Endothelial cell of umbilical vein (primary cell): ENCODE data around the gene HSDL2. TPM values are rescaled to one million over a fixed set of nuclear protein-coding genes. Genes with fewer than 3 reads are reported as not detected.

Experiments
- BruUV-seq: library from RNA; stranded (reverse); fragments of 400-500 nt; replicated peaks from 2 replicates; lab custom pipeline; 2021; lab: Mats Ljungman, UMichigan
- CTCF ChIA-PET: fragments of 300-600, 350-600 bp; sonication (Branson Sonifier 250); formaldehyde crosslinking; loops from one replicate; lab custom pipeline; 2021; ENCODE audit warnings: antibody characterized with exemption, inconsistent platforms; lab: Charles Lee
- POLR2A ChIA-PET: fragments of 300-600, 350-600 bp; sonication (Branson Sonifier 250); formaldehyde crosslinking; loops from one replicate; lab custom pipeline; 2021; ENCODE audit warnings: antibody characterized with exemption, inconsistent platforms; lab: Charles Lee
- DNase-seq: peaks from one replicate; pipeline ENCODE4 v3.0.0-alpha.2; 2011; ENCODE audit warnings: low read depth, low spot score
- FAIRE-seq: peaks from 2 replicates; lab custom pipeline; 2011; peaks lifted over from hg19 to GRCh38; lab: Jason Lieb, UNC
- H2AFZ ChIP-seq: 2 replicates; pipeline ENCODE4 v1.6.0; 2012; ENCODE audit warnings: low read depth, low read length, control low read depth, inconsistent platforms
- H3K27ac ChIP-seq: 2 replicates; pipeline ENCODE4 v1.5.1; 2011; ENCODE audit warnings: low read depth, mild to moderate bottlenecking, control low read depth, low read length, moderate library complexity; ENCODE audit not compliant: insufficient read depth
- H3K27me3 ChIP-seq, 2 experiments: 2 replicates each; pipeline versions ENCODE4 v1.6.0 to v1.6.1; 2011; ENCODE audit warnings: low read length in 2 of 2, mixed read lengths in 1 of 2; ENCODE audit not compliant: control insufficient read depth in 2 of 2, insufficient read depth in 2 of 2
- H3K36me3 ChIP-seq, 2 experiments: 2 replicates in 1 of 2; 3 replicates in 1 of 2; pipeline ENCODE4 v1.5.1; 2011; ENCODE audit warnings: low read length in 2 of 2, mild to moderate bottlenecking in 1 of 2, moderate library complexity in 1 of 2; ENCODE audit not compliant: control insufficient read depth in 2 of 2, insufficient read depth in 2 of 2; ENCODE audit errors: extremely low read depth in 1 of 2
- H3K4me1 ChIP-seq: 3 replicates; pipeline ENCODE4 v1.5.1; 2011; ENCODE audit warnings: mild to moderate bottlenecking, low read length; ENCODE audit not compliant: control insufficient read depth, insufficient read depth; ENCODE audit errors: extremely low read depth
- H3K4me2 ChIP-seq: 2 replicates; pipeline ENCODE4 v1.6.1; 2011; ENCODE audit warnings: low read length, control low read depth, mixed read lengths; ENCODE audit not compliant: insufficient read depth
- H3K4me3 ChIP-seq, 3 experiments: fragments of 200-600 bp in 1 of 3; sonication (generic), shearing (Covaris generic) in 1 of 3; replicated peaks in 1 of 3; 2 replicates each; pipeline ENCODE4 v1.5.1; 2011 to 2016; ENCODE audit warnings: control low read depth in 3 of 3, low read length in 3 of 3, mild to moderate bottlenecking in 2 of 3, inconsistent platforms in 1 of 3, low read depth in 1 of 3, moderate library complexity in 1 of 3; ENCODE audit not compliant: insufficient read depth in 1 of 3
- H3K79me2 ChIP-seq: 2 replicates; pipeline ENCODE4 v1.6.0; 2012; ENCODE audit warnings: low read length, inconsistent platforms; ENCODE audit not compliant: control insufficient read depth, insufficient read depth
- H3K9ac ChIP-seq: replicated peaks from 2 replicates; pipeline ENCODE3; 2011; ENCODE audit warnings: low read length, control low read depth; ENCODE audit not compliant: insufficient read depth; ENCODE audit errors: extremely low read depth
- H3K9me1 ChIP-seq: replicated peaks from 3 replicates; pipeline ENCODE4 v1.6.0; 2011; ENCODE audit warnings: mild to moderate bottlenecking, low read length; ENCODE audit not compliant: control insufficient read depth, insufficient read depth; ENCODE audit errors: extremely low read depth
- H3K9me3 ChIP-seq: replicated peaks from 2 replicates; pipeline ENCODE4 v1.5.1; 2012; ENCODE audit warnings: low read length, inconsistent platforms; ENCODE audit not compliant: control insufficient read depth, insufficient read depth
- H4K20me1 ChIP-seq: replicated peaks from 2 replicates; pipeline ENCODE3; 2011; ENCODE audit warnings: mild to moderate bottlenecking, low read length; ENCODE audit not compliant: control insufficient read depth, insufficient read depth; ENCODE audit errors: extremely low read depth
- EZH2 ChIP-seq: IDR thresholded peaks from 2 replicates; pipeline ENCODE4 v1.6.1; 2012; ENCODE audit warnings: borderline replicate concordance, low read depth, mild to moderate bottlenecking, moderate library complexity, low read length, inconsistent platforms; ENCODE audit not compliant: severe bottlenecking
- FOS ChIP-seq: IDR thresholded peaks from 2 replicates; pipeline ENCODE4 v1.6.1; 2011; ENCODE audit warnings: mild to moderate bottlenecking, low read length, moderate library complexity, borderline replicate concordance; ENCODE audit not compliant: insufficient read depth
- GATA2 ChIP-seq: IDR thresholded peaks from 2 replicates; pipeline ENCODE4 v1.7.0; 2011; ENCODE audit warnings: low read depth, mild to moderate bottlenecking, moderate library complexity, mixed read lengths, low read length; ENCODE audit not compliant: insufficient read length, insufficient read depth
- JUN ChIP-seq: IDR thresholded peaks from 2 replicates; pipeline ENCODE4 v1.6.1; 2011; ENCODE audit warnings: borderline replicate concordance, low read depth; ENCODE audit not compliant: insufficient read length, insufficient read depth
- MYC ChIP-seq: IDR thresholded peaks from one replicate; pipeline ENCODE4 v1.6.1; 2011; ENCODE audit warnings: mild to moderate bottlenecking, low read depth, low read length
- POLR2A ChIP-seq: IDR thresholded peaks from 2 replicates; pipeline ENCODE4 v1.6.1; 2012; ENCODE audit warnings: low read depth, mild to moderate bottlenecking, control low read depth, low read length
- POLR2AphosphoS5 ChIP-seq: IDR thresholded peaks from 2 replicates; pipeline ENCODE4 v1.6.1; 2012; ENCODE audit warnings: low read depth, mild to moderate bottlenecking, control low read depth, low read length, moderate library complexity; ENCODE audit not compliant: insufficient read depth
- dilution Hi-C: fragments of 300-500 bp; cut with MboI; formaldehyde crosslinking; loops from one replicate; pipeline ENCODE4 v1.15.0; 2019; ENCODE audit warnings: low sequenced_read_pairs; ENCODE audit not compliant: extremely low pct_ligation_motif_present
- intact Hi-C: fragments of 100-400 bp; cut with micrococcal nuclease; formaldehyde crosslinking; loops from one replicate; pipeline ENCODE4 v1.10.0; 2022
- polyA plus RNA-seq, 4 experiments: library from polyadenylated mRNA; depleted of rRNA in 3 of 4; stranded (reverse) in 3 of 4; unstranded in 1 of 4; fragments of >200 nt; gene quantifications; 2 replicates each; pipeline versions ENCODE4 v1.2.1 to v1.2.3, GENCODE V29; 2011 to 2012; ENCODE audit warnings: missing spikeins in 1 of 4
- total RNA-seq: library from RNA; stranded (reverse); gene quantifications from 2 replicates; pipeline ENCODE4 v1.2.3, GENCODE V29; 2021
- TF ChIP-seq, protein P1 (sequence below), 2 donors: IDR thresholded peaks; 1 replicate in 1 of 2; 2 replicates in 1 of 2; pipeline ENCODE4 v1.5.1; 2011; ENCODE audit warnings: low read length in 2 of 2, mild to moderate bottlenecking in 2 of 2, moderate library complexity in 2 of 2, control low read depth in 1 of 2, inconsistent platforms in 1 of 2, low read depth in 1 of 2; ENCODE audit not compliant: insufficient read depth in 1 of 2; ENCODE audit errors: extremely low read depth in 1 of 2
- TF ChIP-seq, protein P2 (sequence below): IDR thresholded peaks from 2 replicates; pipeline ENCODE4 v1.6.1; 2011; ENCODE audit not compliant: insufficient read depth, insufficient read length

HSDL2 gene
- total and polyA plus RNA-seq, 2 donors (not counting 3 experiments of a cell fraction or from before 2014, with no cell fraction given), result 5.6 to 22.1 TPM

DNA sequence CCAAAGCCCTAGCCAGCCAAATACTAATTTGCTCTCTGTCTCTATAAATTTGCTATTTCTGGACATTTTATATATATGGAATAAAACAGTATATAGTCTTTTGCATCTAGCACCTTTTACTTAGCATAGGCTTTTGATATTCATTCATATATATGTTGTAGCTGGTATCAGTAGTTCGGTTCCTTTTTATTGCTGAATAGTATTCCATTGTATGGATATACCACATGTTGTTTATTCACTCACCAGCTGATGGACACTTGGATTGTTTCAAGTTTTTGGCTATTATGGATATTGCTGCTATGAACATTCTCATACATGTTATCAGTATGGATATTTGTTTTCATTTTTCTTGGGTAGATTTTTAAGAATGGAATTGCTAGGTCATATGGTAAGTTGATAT is 82.9 kb downstream of the HSDL2 start:
- Histone ChIP-seq H3K79me2 (no peaks in the 10 kb centered on the region), H3K27me3 (no peaks in the 10 kb centered on the region), H3K27ac (no peak overlapping the region), H3K36me3 (peaks cover 0 to 3% of the 10 kb centered on the region in 2 experiments), H3K9me3 (no peaks in the 10 kb centered on the region), H3K4me1 (no peaks in the 10 kb centered on the region), H3K4me2 (no peak overlapping the region), H3K4me3 (no peak overlapping the region), H2AFZ (no peak overlapping the region), H3K9ac (no peak overlapping the region), H4K20me1 (no peaks in the 10 kb centered on the region), H3K9me1 (no peaks in the 10 kb centered on the region)
- no TSS peak for BruUV-seq
- intact Hi-C loops (no loop called here), dilution Hi-C loops (no loop called here)
- TF ChIP-seq JUN, result no peak
- no peak for DNase-seq
- FAIRE-seq, result no peak
- POLR2A ChIA-PET, result no interaction called here
- CTCF ChIA-PET, result no interaction called here

DNA sequence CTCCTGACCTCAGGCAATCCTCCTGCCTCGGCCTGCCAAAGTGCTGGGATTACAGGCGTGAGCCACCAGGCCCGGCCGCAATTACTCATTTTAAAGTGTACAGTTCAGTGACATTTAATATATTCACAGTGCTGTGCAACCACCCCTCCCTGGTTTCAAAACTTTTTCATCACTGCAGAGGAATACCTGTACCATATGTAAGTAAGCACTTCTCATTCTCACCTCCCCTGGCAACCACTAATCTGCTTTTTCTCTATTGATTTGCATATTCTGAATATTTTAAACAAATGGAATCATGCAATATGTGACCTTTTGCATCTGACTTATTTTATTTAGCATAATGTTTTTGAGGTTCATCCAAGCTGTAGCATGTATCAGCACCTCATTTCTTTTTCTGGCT is 85.4 kb downstream of the HSDL2 start:
- intact Hi-C loops, result no loop called here
- Histone ChIP-seq H3K4me1 (no peaks in the 10 kb centered on the region), H3K9me1 (no peaks in the 10 kb centered on the region), H3K79me2 (no peaks in the 10 kb centered on the region), H2AFZ (no peak overlapping the region), H4K20me1 (no peaks in the 10 kb centered on the region), H3K4me2 (no peak overlapping the region), H3K27ac (no peak overlapping the region), H3K9me3 (no peaks in the 10 kb centered on the region), H3K4me3 (no peak overlapping the region), H3K36me3 (no peaks in the 10 kb centered on the region), H3K9ac (no peak overlapping the region), H3K27me3 (no peaks in the 10 kb centered on the region)
- CTCF ChIA-PET, result no interaction called here
- FAIRE-seq, result no peak
- TF ChIP-seq, protein P1, sequence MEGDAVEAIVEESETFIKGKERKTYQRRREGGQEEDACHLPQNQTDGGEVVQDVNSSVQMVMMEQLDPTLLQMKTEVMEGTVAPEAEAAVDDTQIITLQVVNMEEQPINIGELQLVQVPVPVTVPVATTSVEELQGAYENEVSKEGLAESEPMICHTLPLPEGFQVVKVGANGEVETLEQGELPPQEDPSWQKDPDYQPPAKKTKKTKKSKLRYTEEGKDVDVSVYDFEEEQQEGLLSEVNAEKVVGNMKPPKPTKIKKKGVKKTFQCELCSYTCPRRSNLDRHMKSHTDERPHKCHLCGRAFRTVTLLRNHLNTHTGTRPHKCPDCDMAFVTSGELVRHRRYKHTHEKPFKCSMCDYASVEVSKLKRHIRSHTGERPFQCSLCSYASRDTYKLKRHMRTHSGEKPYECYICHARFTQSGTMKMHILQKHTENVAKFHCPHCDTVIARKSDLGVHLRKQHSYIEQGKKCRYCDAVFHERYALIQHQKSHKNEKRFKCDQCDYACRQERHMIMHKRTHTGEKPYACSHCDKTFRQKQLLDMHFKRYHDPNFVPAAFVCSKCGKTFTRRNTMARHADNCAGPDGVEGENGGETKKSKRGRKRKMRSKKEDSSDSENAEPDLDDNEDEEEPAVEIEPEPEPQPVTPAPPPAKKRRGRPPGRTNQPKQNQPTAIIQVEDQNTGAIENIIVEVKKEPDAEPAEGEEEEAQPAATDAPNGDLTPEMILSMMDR (IDR thresholded peaks at IDR 0.05; ENCODE audit: extremely low read depth in 1 of 2, insufficient read depth in 1 of 2, low read depth in 1 of 2, low read length in 2 of 2), result no peak
- no peak for TF ChIP-seq POLR2A
- TF ChIP-seq JUN, result no peak
- TF ChIP-seq GATA2, result no peak
- TF ChIP-seq MYC, result no peak
- TF ChIP-seq EZH2, result no peak
- TF ChIP-seq, protein P2, sequence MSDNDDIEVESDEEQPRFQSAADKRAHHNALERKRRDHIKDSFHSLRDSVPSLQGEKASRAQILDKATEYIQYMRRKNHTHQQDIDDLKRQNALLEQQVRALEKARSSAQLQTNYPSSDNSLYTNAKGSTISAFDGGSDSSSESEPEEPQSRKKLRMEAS, result no peak
- TF ChIP-seq POLR2AphosphoS5, result no peak
- no peak for TF ChIP-seq FOS
- BruUV-seq, result no TSS peak
- POLR2A ChIA-PET, result no interaction called here
- no peak for DNase-seq
- dilution Hi-C loops, result no loop called here
